Hematopoietic multipotent progenitor cell treated with erythropoietin and hydrocortisone succinate and interleukin-3 and kit ligand, for 8 days (in vitro differentiated cells): Measurements from ENCODE around the gene MIA.
"Not testable (repeated sequence)": the region's sequence is repeated elsewhere in the genome, so short reads cannot be mapped to it uniquely, and the experiment has no call there.

Experiments used
- DNase-seq: peaks from one replicate; pipeline ENCODE4 v3.0.0-alpha.2; 2015

Gene MIA

GRCh38 chr19:40825460-40826095 lies 50.3 kb downstream of the MIA start:
- not testable (repeated sequence) for DNase-seq

- DNase-seq: not testable (repeated sequence)
Measured at GRCh38 chr19:40826312-40826698, 51.0 kb downstream of the MIA start.

GRCh38 chr19:40826699-40827385 lies 51.5 kb downstream of the MIA start:
- DNase-seq: peak; percentile 56
